ENCODE results near the gene KLK11. TPM values are rescaled to one million over a fixed set of nuclear protein-coding genes. Genes with fewer than 3 reads are reported as not detected.

The KLK11 gene
- total RNA-seq, 6 donors from 2014 or later, result 13.3 to 37.7 (median 22.9) TPM

- TF ChIP-seq POLR2AphosphoS5 (IDR thresholded peaks at IDR 0.05), result no peak
- no peak for TF ChIP-seq POLR2A (IDR thresholded peaks at IDR 0.05)
- TF ChIP-seq CTCF (IDR thresholded peaks at IDR 0.05), result no peak
- TF ChIP-seq EP300 (IDR thresholded peaks at IDR 0.05), result no peak
Measured at GRCh38 chr19:51002542-51003311, 23.7 kb downstream of the KLK11 start.

GRCh38 chr19:51002089-51002532, 24.3 kb downstream of the KLK11 start:
- no peak for ATAC-seq (ENCODE audit: low FRiP score in 2 of 2)
- Histone ChIP-seq H3K27me3 (peaks cover 0 to 21% (median 3%) of the 10 kb centered on the region in 4 donors), H3K36me3 (no peaks in the 10 kb centered on the region), H3K4me3 (no peak overlapping the region), H3K27ac (no peak overlapping the region), H3K4me1 (peaks cover 0 to 6% (median 0%) of the 10 kb centered on the region in 4 donors), H3K9me3 (no peaks in the 10 kb centered on the region)
- DNase-seq, result no peak
- 29 to 54% methylated on average over 12 of the region's 12 CpGs for WGBS, 2 donors
- TF ChIP-seq POLR2A (IDR thresholded peaks at IDR 0.05) (no peak), EP300 (IDR thresholded peaks at IDR 0.05) (no peak), POLR2AphosphoS5 (IDR thresholded peaks at IDR 0.05) (no peak), CTCF (IDR thresholded peaks at IDR 0.05) (no peak)

More at GRCh38 chr19:51002542-51003311, 23.7 kb downstream of the KLK11 start:
- Histone ChIP-seq H3K4me1 (peaks cover 0 to 6% (median 0%) of the 10 kb centered on the region in 4 donors), H3K4me3 (no peak overlapping the region), H3K27ac (no peak overlapping the region), H3K9me3 (no peaks in the 10 kb centered on the region), H3K27me3 (peaks cover 0 to 21% (median 3%) of the 10 kb centered on the region in 4 donors), H3K36me3 (no peaks in the 10 kb centered on the region)
- DNase-seq (peak in 1 of 2 donors; percentile 60), ATAC-seq (ENCODE audit: low FRiP score in 2 of 2) (peak in 1 of 2 donors; percentile 9)
- 31 to 63% methylated on average over 35 to 39 of the region's 42 CpGs for WGBS, 2 donors

- Histone ChIP-seq H3K4me1 (peaks cover 0 to 6% (median 0%) of the 10 kb centered on the region in 4 donors), H3K36me3 (no peaks in the 10 kb centered on the region), H3K9me3 (no peaks in the 10 kb centered on the region), H3K27ac (no peak within 1 kb of the TSS), H3K4me3 (no peak within 1 kb of the TSS), H3K27me3 (peaks cover 0 to 17% (median 3%) of the 10 kb centered on the region in 4 donors)
- WGBS, 2 donors, result 31 to 33% methylated on average over 7 of the region's 7 CpGs
- TF ChIP-seq POLR2A (IDR thresholded peaks at IDR 0.05) (no peak), POLR2AphosphoS5 (IDR thresholded peaks at IDR 0.05) (no peak), EP300 (IDR thresholded peaks at IDR 0.05) (no peak), CTCF (IDR thresholded peaks at IDR 0.05) (no peak)
- no peak for ATAC-seq (ENCODE audit: low FRiP score in 2 of 2)
- DNase-seq, result no peak
Measured at GRCh38 chr19:51001515-51001914, 24.9 kb downstream of the KLK11 start, which contains the start of gene KLK8. Gene KLK8, minus strand, starts transcription at chr19:51001604. Its CDS starts 437 bp downstream, at chr19:51001167.

GRCh38 chr19:51000981-51001380, 25.4 kb downstream of the KLK11 start:
- ATAC-seq (ENCODE audit: low FRiP score in 2 of 2) (no peak), DNase-seq (no peak)
- Histone ChIP-seq H3K4me3 (no peak overlapping the region), H3K36me3 (no peaks in the 10 kb centered on the region), H3K9me3 (no peaks in the 10 kb centered on the region), H3K27me3 (peaks cover 0 to 15% (median 3%) of the 10 kb centered on the region in 4 donors), H3K4me1 (peaks cover 0 to 6% (median 0%) of the 10 kb centered on the region in 4 donors), H3K27ac (no peak overlapping the region)
- 25 to 51% methylated on average over 13 to 16 of the region's 16 CpGs for WGBS, 2 donors
- TF ChIP-seq CTCF (IDR thresholded peaks at IDR 0.05), result no peak
- no peak for TF ChIP-seq POLR2AphosphoS5 (IDR thresholded peaks at IDR 0.05)
- no peak for TF ChIP-seq EP300 (IDR thresholded peaks at IDR 0.05)
- no peak for TF ChIP-seq POLR2A (IDR thresholded peaks at IDR 0.05)

All from upper lobe of left lung (tissue), 6 donors.